Neural cell (in vitro differentiated cells): Measurements from ENCODE around the gene ZNF444.

Experiments
- EP300 ChIP-seq: fragments of 450-650 bp; conservative IDR thresholded peaks from 2 replicates; pipeline ENCODE4 v1.6.1; 2014; ENCODE audit warnings: antibody characterized with exemption, mild to moderate bottlenecking, moderate library complexity; ENCODE audit not compliant: poor library complexity, severe bottlenecking
- SMC3 ChIP-seq: fragments of 450-650 bp; conservative IDR thresholded peaks from 2 replicates; pipeline ENCODE4 v1.6.1; 2014; ENCODE audit warnings: antibody characterized with exemption, mild to moderate bottlenecking, moderate library complexity; ENCODE audit not compliant: poor library complexity
- TAF1 ChIP-seq: IDR thresholded peaks from 2 replicates; pipeline ENCODE4 v1.6.1; 2012; ENCODE audit warnings: low read depth
- TF ChIP-seq, protein P1 (sequence below): fragments of 450-650 bp; IDR thresholded peaks from 2 replicates; pipeline ENCODE4 v1.5.1; 2014; ENCODE audit warnings: antibody characterized with exemption, mild to moderate bottlenecking, moderate library complexity; ENCODE audit not compliant: poor library complexity, severe bottlenecking

DNA sequence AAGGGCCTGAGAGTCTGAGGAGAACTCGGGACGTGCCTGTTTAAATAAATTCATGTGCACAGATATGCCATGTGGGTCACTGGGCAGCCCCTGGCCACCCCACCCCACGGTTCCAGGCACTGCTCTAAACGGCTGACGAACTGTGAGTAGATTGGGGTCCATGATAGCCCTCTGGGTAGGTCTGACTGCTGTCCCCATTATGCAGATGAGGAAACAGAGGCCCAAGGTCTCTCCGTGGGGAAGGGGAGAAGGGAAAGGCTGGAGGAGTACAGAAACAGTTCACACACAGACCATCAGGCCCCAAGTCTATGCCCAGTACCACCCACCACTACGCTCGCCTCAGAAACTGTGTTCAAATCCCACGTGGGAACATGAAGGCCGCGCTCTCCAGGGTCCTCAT, 34.1 kb upstream of the ZNF444 start:
- no peak for TF ChIP-seq SMC3
- TF ChIP-seq, protein P1, sequence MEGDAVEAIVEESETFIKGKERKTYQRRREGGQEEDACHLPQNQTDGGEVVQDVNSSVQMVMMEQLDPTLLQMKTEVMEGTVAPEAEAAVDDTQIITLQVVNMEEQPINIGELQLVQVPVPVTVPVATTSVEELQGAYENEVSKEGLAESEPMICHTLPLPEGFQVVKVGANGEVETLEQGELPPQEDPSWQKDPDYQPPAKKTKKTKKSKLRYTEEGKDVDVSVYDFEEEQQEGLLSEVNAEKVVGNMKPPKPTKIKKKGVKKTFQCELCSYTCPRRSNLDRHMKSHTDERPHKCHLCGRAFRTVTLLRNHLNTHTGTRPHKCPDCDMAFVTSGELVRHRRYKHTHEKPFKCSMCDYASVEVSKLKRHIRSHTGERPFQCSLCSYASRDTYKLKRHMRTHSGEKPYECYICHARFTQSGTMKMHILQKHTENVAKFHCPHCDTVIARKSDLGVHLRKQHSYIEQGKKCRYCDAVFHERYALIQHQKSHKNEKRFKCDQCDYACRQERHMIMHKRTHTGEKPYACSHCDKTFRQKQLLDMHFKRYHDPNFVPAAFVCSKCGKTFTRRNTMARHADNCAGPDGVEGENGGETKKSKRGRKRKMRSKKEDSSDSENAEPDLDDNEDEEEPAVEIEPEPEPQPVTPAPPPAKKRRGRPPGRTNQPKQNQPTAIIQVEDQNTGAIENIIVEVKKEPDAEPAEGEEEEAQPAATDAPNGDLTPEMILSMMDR = no peak
- TF ChIP-seq TAF1 = no peak
- no peak for TF ChIP-seq EP300
